ENCODE measurements around the gene CCDC51. TPM values are rescaled to one million over a fixed set of nuclear protein-coding genes. Genes with fewer than 3 reads are reported as not detected.

The CCDC51 gene
- total RNA-seq, 1 experiment from 2014 or later, result 18.9 TPM

DNA sequence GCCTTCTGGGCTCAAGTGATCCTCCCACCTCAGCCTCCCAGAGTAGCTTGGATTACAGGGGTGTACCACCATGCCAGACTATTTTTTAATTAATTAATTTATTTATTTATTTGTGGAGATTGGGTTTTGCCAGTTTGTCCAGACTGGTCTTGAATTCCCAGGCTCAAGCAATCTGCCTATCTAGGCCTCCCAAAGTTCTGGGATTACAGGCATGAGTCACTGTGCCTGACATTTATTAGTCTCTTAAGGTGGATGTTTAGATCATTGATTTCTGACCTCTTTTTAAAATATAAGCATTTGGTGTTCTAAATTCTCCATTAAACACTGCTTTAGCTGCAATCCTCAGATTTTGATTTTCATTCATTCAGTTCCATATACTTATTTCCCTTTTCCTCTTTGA is 52.3 kb downstream of the CCDC51 start:
- no peaks in the 10 kb centered on the region for H3K36me3 Mint-ChIP-seq (ENCODE audit: insufficient read depth, unreplicated experiment)
- intact Hi-C loops (cut with micrococcal nuclease; ENCODE audit: unreplicated experiment), result loop anchor here (10.0 kb wide), 1 partner anchor 113 kb away; no protein-coding TSS in a partner anchor
- H3K27ac Mint-ChIP-seq (ENCODE audit: unreplicated experiment), result no peak overlapping the region
- TF ChIP-seq, protein P1, sequence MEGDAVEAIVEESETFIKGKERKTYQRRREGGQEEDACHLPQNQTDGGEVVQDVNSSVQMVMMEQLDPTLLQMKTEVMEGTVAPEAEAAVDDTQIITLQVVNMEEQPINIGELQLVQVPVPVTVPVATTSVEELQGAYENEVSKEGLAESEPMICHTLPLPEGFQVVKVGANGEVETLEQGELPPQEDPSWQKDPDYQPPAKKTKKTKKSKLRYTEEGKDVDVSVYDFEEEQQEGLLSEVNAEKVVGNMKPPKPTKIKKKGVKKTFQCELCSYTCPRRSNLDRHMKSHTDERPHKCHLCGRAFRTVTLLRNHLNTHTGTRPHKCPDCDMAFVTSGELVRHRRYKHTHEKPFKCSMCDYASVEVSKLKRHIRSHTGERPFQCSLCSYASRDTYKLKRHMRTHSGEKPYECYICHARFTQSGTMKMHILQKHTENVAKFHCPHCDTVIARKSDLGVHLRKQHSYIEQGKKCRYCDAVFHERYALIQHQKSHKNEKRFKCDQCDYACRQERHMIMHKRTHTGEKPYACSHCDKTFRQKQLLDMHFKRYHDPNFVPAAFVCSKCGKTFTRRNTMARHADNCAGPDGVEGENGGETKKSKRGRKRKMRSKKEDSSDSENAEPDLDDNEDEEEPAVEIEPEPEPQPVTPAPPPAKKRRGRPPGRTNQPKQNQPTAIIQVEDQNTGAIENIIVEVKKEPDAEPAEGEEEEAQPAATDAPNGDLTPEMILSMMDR (IDR thresholded peaks at IDR 0.05; ENCODE audit: unreplicated experiment), result no peak
- BruUV-seq (replicated peaks), result no TSS peak
- H3K4me1 Mint-ChIP-seq (ENCODE audit: low read depth, unreplicated experiment), result no peaks in the 10 kb centered on the region
- no peaks in the 10 kb centered on the region for H3K9me3 Mint-ChIP-seq (ENCODE audit: low read depth, unreplicated experiment)
- H3K4me3 Mint-ChIP-seq (ENCODE audit: low read depth, unreplicated experiment), result no peak overlapping the region
- H3K27me3 Mint-ChIP-seq (ENCODE audit: unreplicated experiment), result peaks cover 39% of the 10 kb centered on the region
- CTCF ChIA-PET, result no interaction called here
- no peak for DNase-seq

Other genes starting within 250 kb of the CCDC51 start
- gene CAMP, start 216.6 kb downstream of the CCDC51 start, total RNA-seq (2022), result not detected in 2 replicates
- 8.0 and 8.3 TPM in 2 replicates for gene ZNF589, start 199.0 kb downstream of the CCDC51 start, total RNA-seq (2022)
- 28.2 and 30.2 TPM in 2 replicates for gene NME6, start 138.8 kb downstream of the CCDC51 start, total RNA-seq (2022)
- not detected in 2 replicates for gene SPINK8, start 106.5 kb downstream of the CCDC51 start, total RNA-seq (2022)
- gene FBXW12, start 67.9 kb downstream of the CCDC51 start, total RNA-seq (2022), result not detected in 2 replicates
- 174 and 175 TPM in 2 replicates for gene PLXNB1, start 10.0 kb downstream of the CCDC51 start, total RNA-seq (2022)
- gene TMA7, start 138 bp upstream of the CCDC51 start, total RNA-seq (2022), result 139 and 171 TPM in 2 replicates
- 12.5 and 13.7 TPM in 2 replicates for gene ATRIP, start 6.6 kb upstream of the CCDC51 start, total RNA-seq (2022)
- 192 and 287 TPM in 2 replicates for gene SHISA5, start 64.1 kb upstream of the CCDC51 start, total RNA-seq (2022)
- 3.6 and 5.1 TPM in 2 replicates for gene PFKFB4, start 116.7 kb upstream of the CCDC51 start, total RNA-seq (2022)
- gene UCN2, start 123.7 kb upstream of the CCDC51 start, total RNA-seq (2022), result 0.34 and 0.94 TPM in 2 replicates
- 8.6 and 13.9 TPM in 2 replicates for gene COL7A1, start 155.2 kb upstream of the CCDC51 start, total RNA-seq (2022)
- gene UQCRC1, start 169.5 kb upstream of the CCDC51 start, total RNA-seq (2022), result 196 and 207 TPM in 2 replicates
- not detected in 2 replicates for gene TMEM89, start 181.7 kb upstream of the CCDC51 start, total RNA-seq (2022)
- gene SLC26A6, start 195.3 kb upstream of the CCDC51 start, total RNA-seq (2022), result 21.6 and 27.0 TPM in 2 replicates
- gene CELSR3, start 222.8 kb upstream of the CCDC51 start, total RNA-seq (2022), result 24.9 and 28.5 TPM in 2 replicates
- gene NCKIPSD, start 245.8 kb upstream of the CCDC51 start, total RNA-seq (2022), result 23.1 and 26.9 TPM in 2 replicates

All from Calu3 (cell line).